HCT116 (cell line): ENCODE measurements around the gene PLAC8L1.

Experiments
- CEBPB ChIP-seq: IDR thresholded peaks from 2 replicates; pipeline ENCODE4 v1.6.1; 2012; ENCODE audit warnings: low read depth
- CTCF ChIP-seq, 3 experiments: fragments of 200-600 bp in 1 of 3; sonication (generic) in 1 of 3; IDR thresholded peaks in 2 of 3; conservative IDR thresholded peaks in 1 of 3; 2 replicates each; pipeline ENCODE4 v1.5.1; 2012 to 2017; ENCODE audit warnings: low read depth in 2 of 3, low read length in 2 of 3, antibody characterized with exemption in 1 of 3, borderline replicate concordance in 1 of 3, control low read depth in 1 of 3, mild to moderate bottlenecking in 1 of 3, mixed read lengths in 1 of 3, mixed run types in 1 of 3, moderate library complexity in 1 of 3; ENCODE audit not compliant: insufficient read depth in 1 of 3
- ELF1 ChIP-seq: IDR thresholded peaks from 2 replicates; pipeline ENCODE4 v1.6.1; 2012; ENCODE audit warnings: low read depth, borderline replicate concordance
- EZH2phosphoT487 ChIP-seq: fragments of 200-600 bp; IDR thresholded peaks from 2 replicates; pipeline ENCODE4 v1.6.1; 2018; ENCODE audit warnings: antibody characterized with exemption, borderline replicate concordance
- JUND ChIP-seq: IDR thresholded peaks from 2 replicates; pipeline ENCODE4 v1.6.1; 2012
- MAX ChIP-seq: IDR thresholded peaks from 2 replicates; pipeline ENCODE4 v1.6.1; 2012
- POLR2A ChIP-seq: IDR thresholded peaks from 2 replicates; pipeline ENCODE4 v1.7.0; 2011; ENCODE audit warnings: borderline replicate concordance; ENCODE audit not compliant: insufficient read depth, insufficient read length; ENCODE audit errors: extremely low read depth
- POLR2AphosphoS5 ChIP-seq: IDR thresholded peaks from 2 replicates; pipeline ENCODE4 v1.6.1; 2011; ENCODE audit warnings: mild to moderate bottlenecking, low read depth, low read length, moderate library complexity
- REST ChIP-seq: IDR thresholded peaks from 2 replicates; pipeline ENCODE4 v1.6.1; 2012; ENCODE audit warnings: low read depth
- SIN3A ChIP-seq: IDR thresholded peaks from 2 replicates; pipeline ENCODE4 v1.6.1; 2012; ENCODE audit warnings: low read depth
- SRF ChIP-seq: IDR thresholded peaks from 2 replicates; pipeline ENCODE4 v1.6.1; 2012; ENCODE audit warnings: low read depth
- YY1 ChIP-seq: IDR thresholded peaks from 2 replicates; pipeline ENCODE4 v1.6.1; 2011; ENCODE audit warnings: low read length, low read depth, moderate library complexity, mild to moderate bottlenecking; ENCODE audit not compliant: insufficient replicate concordance; ENCODE audit errors: extremely low read depth
- ZFX ChIP-seq: fragments of 450-650 bp; IDR thresholded peaks from 2 replicates; pipeline ENCODE4 v1.6.1; 2017
- ZNF274 ChIP-seq: fragments of 200-500 bp; sonication (Bioruptor generic); IDR thresholded peaks from 2 replicates; pipeline ENCODE4 v1.6.1; 2014; ENCODE audit warnings: mild to moderate bottlenecking, low read depth, low read length, inconsistent platforms

- TF ChIP-seq EZH2phosphoT487 (no peak), CTCF (IDR thresholded peaks at IDR 0.05 in 2 of 3, conservative IDR thresholded peaks at IDR 0.05 in 1 of 3; ENCODE audit: borderline replicate concordance in 1 of 3, insufficient read depth in 1 of 3, low read depth in 2 of 3, low read length in 2 of 3) (no peak), SRF (no peak), CEBPB (no peak), POLR2A (no peak), POLR2AphosphoS5 (no peak), REST (no peak), YY1 (no peak), ZFX (no peak), ZNF274 (no peak), MAX (no peak), SIN3A (no peak), ELF1 (no peak), JUND (no peak)
Measured at GRCh38 chr5:146076455-146076854, 28.9 kb downstream of the PLAC8L1 start.
